Activated T-cell treated with anti-CD3 and anti-CD28 coated beads, Interleukin-2, amount 50 U/mL, for 4 hours (primary cell): ENCODE results near the gene SUB1. TPM values are rescaled to one million over a fixed set of nuclear protein-coding genes. Genes with fewer than 3 reads are reported as not detected.

Experiments used
- ATAC-seq, 2 donors: fragments of 200-7000 bp; cut with Tn5 transposase; one replicate each; pipeline ENCODE4 v1.10.0; 2021
- DNase-seq: peaks from one replicate; pipeline ENCODE4 v3.0.0-alpha.2; 2020
- H3K27me3 Mint-ChIP-seq: one replicate; pipeline ENCODE4 v1.8.0; 2021; ENCODE audit warnings: low read depth, mixed read lengths
- H3K36me3 Mint-ChIP-seq: one replicate; pipeline ENCODE4 v1.8.0; 2022; ENCODE audit warnings: mixed read lengths; ENCODE audit not compliant: insufficient read depth
- H3K4me1 Mint-ChIP-seq: one replicate; pipeline ENCODE4 v1.8.0; 2021; ENCODE audit warnings: low read depth, mixed read lengths
- H3K4me3 Mint-ChIP-seq: one replicate; pipeline ENCODE4 v1.8.0; 2021; ENCODE audit warnings: mild to moderate bottlenecking, moderate library complexity, mixed read lengths
- H3K9me3 Mint-ChIP-seq: one replicate; pipeline ENCODE4 v1.8.0; 2021; ENCODE audit warnings: mixed read lengths
- total RNA-seq, 3 donors: library from RNA; stranded (reverse); gene quantifications; one replicate each; pipeline ENCODE4 v1.2.1, GENCODE V29; 2021

The SUB1 gene
- total RNA-seq, 3 donors from 2014 or later, result 453 to 460 (median 459) TPM

DNA sequence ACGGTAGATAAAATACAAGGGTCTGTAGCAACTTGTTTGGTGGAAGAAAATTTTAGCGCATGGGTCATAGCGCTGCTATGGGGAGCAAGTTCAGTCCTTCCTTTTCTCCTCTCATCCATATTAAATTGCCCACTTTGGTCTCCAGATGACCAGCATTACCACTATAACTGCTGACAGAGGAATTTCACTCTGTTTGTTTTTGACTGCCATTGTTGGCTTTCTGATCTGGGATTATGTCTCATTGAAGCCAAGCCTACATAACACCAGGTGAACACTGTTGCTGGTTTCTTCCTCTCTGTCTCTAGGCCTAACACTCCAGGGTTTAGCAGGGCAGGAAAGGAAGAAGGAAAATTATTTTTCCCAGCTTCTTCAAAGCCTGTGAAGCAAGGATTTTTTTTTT lies 6.6 kb upstream of the SUB1 start:
- no peak overlapping the region for H3K4me3 Mint-ChIP-seq
- H3K4me1 Mint-ChIP-seq, result peaks cover 18% of the 10 kb centered on the region
- no peaks in the 10 kb centered on the region for H3K9me3 Mint-ChIP-seq
- DNase-seq, result no peak
- H3K36me3 Mint-ChIP-seq, result no peaks in the 10 kb centered on the region
- no peaks in the 10 kb centered on the region for H3K27me3 Mint-ChIP-seq
- no peak for ATAC-seq

DNA sequence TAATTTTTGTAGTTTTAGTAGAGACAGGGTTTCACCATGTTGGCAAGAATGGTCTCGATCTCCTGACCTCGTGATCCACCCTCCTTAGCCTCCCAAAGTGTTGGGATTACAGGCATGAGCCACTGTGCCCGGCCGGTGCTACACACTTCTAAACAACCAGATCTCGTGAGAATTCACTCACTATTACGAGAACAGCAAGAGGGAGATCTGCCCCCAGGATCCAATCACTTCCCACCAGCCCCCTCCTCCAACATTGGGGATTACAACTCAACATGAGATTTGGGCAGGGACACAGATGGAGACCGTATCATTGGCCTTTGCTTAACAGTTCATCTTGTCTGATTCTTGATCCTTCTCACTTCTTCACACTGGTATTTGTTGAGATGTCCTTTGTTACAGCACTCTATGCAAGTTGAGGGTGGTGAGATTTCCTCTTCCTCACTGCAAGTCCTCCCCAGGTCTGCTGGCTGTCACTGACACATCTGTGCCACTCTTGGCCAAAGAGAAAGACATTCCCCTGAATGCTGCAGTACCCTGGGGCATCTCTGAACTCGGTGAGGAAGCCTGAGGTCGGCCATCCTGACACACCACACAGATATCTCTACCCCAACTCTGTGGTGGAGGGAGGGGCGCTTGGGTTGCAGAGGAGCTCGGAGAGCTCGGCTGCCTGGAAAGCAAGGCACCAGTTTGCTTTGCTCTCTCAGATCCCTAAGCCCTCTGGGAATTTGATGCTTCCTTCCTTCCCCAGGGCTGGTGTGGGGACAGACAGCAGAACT lies 4.2 kb upstream of the SUB1 start:
- Mint-ChIP-seq H3K9me3 (no peaks in the 10 kb centered on the region), H3K4me1 (peaks cover 33% of the 10 kb centered on the region), H3K4me3 (no peak overlapping the region), H3K36me3 (no peaks in the 10 kb centered on the region), H3K27me3 (no peaks in the 10 kb centered on the region)
- DNase-seq (no peak), ATAC-seq (no peak)

DNA sequence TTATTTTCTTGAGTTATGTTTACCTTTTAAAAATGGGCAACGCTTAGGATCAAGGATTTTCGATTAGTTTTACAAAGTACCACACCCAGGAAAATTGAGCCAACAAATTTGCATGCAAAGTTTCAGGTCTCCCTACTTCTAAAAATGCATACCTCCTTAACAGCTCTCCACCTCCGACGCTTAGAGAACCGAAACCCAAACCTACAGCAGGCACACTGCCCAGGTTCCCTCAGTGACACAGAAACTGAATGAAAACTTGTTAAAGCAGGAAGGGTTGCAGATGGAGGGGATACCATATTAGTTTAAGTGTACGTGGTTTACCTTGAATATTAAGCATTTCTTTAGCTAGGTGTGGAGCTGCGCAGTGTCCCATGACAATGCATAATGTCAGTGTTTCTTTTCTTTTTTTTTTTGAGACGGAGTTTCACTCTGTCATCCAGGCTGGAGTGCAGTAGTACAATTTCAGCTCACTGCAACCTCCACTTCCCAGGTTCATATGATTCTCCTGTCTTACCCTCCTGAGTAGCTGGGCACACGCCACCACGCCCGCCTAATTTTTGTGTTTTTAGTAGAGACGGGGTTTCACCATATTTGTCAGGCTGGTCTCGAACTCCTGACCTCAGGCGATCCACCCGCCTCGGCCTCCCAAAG lies 1.6 kb upstream of the SUB1 start:
- DNase-seq, result no peak
- H3K4me1 Mint-ChIP-seq, result peaks cover 47% of the 10 kb centered on the region
- no peaks in the 10 kb centered on the region for H3K27me3 Mint-ChIP-seq
- peak overlapping the region; percentile 68 for H3K4me3 Mint-ChIP-seq
- H3K9me3 Mint-ChIP-seq, result no peaks in the 10 kb centered on the region
- peaks cover 4% of the 10 kb centered on the region for H3K36me3 Mint-ChIP-seq
- ATAC-seq, result no peak

DNA sequence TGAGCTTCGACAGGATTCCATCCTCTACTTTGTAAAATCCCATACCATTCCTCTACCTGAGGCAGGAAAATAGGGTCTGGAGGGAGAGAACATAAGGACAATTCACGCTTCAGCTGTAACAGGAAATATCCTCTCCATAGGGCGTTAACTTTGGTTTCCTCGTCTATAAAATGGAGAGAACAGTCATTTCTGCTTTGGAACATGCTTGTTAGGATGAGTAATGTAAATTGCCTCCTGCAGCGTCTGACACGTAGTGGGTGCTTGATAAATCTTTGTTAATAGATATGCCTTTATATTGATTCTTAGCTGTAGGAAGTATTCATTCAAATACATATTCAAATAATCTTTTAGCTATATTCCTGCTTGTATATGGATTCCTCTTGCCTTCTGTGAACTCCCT lies 711 bp upstream of the SUB1 start:
- Mint-ChIP-seq H3K27me3 (no peaks in the 10 kb centered on the region), H3K4me3 (peak overlapping the region; percentile 94), H3K9me3 (no peaks in the 10 kb centered on the region), H3K4me1 (peaks cover 53% of the 10 kb centered on the region), H3K36me3 (peaks cover 8% of the 10 kb centered on the region)
- no peak for DNase-seq
- ATAC-seq, result no peak

DNA sequence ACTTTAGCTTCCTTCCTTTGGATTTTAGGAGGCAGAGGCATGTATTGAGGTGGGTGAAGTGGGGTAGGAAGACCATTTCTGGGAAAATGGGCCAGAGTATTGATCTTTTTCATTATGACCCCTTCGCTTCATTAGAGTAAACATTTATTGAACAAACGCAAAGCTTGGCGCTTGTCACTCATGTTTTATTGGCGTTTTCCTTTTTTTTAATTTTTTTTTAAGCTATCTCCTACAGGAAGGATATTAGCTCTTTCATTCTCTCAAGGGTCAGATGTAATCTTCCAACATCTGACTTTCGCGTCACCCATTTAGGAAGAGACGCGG lies 273 bp upstream of the SUB1 start:
- Mint-ChIP-seq H3K4me1 (peaks cover 54% of the 10 kb centered on the region), H3K4me3 (peak overlapping the region; percentile 94), H3K9me3 (no peaks in the 10 kb centered on the region), H3K27me3 (no peaks in the 10 kb centered on the region), H3K36me3 (peaks cover 9% of the 10 kb centered on the region)
- ATAC-seq (no peak), DNase-seq (no peak)

DNA sequence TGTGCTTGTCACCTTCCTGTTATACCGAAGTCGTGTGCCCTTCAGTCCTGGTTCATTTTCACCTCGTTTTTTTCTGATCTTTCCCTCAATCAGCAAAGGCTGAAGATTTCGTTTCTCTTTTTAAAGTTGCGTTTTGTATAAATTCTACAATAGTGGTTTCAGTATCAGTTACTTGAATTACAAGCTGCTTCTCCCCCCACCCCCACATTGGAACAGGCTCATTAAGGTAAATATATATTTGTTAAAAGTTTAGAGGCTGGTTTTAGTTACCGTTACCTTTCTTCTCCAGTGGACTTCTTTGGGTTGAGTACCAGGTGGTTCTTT lies 881 bp downstream of the SUB1 start:
- peaks cover 13% of the 10 kb centered on the region for H3K36me3 Mint-ChIP-seq
- ATAC-seq (no peak), DNase-seq (no peak)
- peak overlapping the region; percentile 94 for H3K4me3 Mint-ChIP-seq
- no peaks in the 10 kb centered on the region for H3K9me3 Mint-ChIP-seq
- no peaks in the 10 kb centered on the region for H3K27me3 Mint-ChIP-seq
- H3K4me1 Mint-ChIP-seq, result peaks cover 57% of the 10 kb centered on the region

DNA sequence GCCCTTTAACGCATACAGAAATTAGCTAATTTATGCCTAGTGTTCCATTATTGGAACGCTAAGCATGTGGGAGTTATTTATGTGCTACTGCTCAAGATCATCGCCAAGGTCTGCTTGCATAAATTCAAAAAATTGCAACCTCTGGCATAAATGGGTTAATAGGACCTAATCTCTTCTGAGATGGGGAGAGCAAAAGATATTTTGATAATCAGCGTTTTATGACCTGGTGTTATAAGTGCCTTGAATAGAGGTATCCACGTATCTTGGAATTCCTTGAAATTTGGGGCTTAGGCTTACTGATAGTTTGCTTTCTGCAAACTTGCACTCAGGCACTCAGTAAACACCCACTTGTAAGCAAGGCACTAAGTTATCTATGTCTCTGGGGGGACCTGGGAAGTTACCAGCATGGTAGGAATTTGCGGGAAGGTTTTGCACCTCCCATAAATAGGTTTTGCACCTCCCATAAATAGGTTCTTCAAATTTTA lies 1.8 kb downstream of the SUB1 start:
- Mint-ChIP-seq H3K36me3 (peaks cover 19% of the 10 kb centered on the region), H3K4me3 (peak overlapping the region; percentile 94), H3K27me3 (no peaks in the 10 kb centered on the region), H3K4me1 (peaks cover 63% of the 10 kb centered on the region), H3K9me3 (no peaks in the 10 kb centered on the region)
- DNase-seq (no peak), ATAC-seq (no peak)

DNA sequence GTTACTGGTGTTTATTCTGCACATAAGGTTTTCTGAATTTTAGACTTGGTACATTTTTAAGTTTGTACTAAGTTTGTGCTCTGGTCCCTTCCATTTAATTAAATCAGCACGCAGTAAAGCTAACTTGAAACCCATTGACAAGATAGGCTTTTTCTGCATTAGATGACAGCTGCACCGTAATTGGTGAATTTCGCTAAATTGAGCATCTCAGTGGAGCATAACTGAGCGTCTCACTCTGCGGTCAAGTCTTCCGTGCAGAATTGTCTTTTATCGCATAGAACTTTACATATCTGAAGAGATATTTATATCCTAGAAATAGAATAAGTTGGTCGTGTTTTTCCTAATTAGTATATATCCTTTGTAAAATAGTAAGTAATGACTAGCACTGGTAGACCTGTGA lies 4.1 kb downstream of the SUB1 start:
- no peaks in the 10 kb centered on the region for H3K9me3 Mint-ChIP-seq
- peaks cover 34% of the 10 kb centered on the region for H3K36me3 Mint-ChIP-seq
- peaks cover 63% of the 10 kb centered on the region for H3K4me1 Mint-ChIP-seq
- ATAC-seq, result no peak
- DNase-seq, result no peak
- H3K4me3 Mint-ChIP-seq, result no peak overlapping the region
- H3K27me3 Mint-ChIP-seq, result no peaks in the 10 kb centered on the region

DNA sequence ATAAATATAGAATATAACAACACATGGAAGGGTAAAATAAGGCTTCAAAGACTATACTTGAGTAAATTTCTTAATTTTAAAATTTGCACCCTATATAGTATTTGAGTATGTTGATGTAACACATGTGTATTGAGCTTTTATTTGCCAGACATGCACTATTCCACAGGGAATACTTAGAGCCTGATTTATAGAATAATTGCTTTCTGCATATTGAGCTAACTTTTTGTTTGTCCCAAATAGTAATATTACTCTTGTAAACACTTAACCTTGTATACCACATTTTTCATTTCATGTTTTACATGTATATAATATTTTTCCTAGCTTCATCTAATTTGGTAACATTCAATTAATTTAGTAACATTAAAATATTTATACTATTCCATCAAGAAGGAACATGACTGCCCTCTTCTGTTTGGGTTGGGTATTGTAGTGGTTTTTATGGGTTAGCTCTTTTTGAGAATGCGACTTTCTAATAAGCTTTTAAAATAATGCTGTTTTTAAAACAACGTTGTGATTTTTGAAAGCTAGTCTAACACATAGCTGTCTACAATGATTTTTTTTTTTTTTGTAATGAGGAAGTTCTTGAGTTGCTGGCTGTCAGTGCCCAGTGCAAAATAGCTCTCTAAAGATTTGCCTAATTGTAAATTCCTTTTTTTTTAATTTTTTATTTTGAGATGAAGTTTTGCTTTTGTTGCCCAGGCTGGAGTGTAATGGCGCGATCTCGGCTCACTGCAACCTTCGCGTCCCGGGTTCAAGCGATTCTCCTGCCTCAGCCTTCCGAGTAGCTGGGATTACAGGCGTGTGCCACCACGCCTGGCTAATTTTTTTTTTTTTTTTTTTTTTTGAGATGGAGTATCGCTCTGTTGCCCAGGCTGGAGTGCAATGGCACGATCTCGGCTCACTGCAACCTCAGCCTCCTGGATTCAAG lies 4.8 kb downstream of the SUB1 start:
- Mint-ChIP-seq H3K27me3 (no peaks in the 10 kb centered on the region), H3K36me3 (peaks cover 34% of the 10 kb centered on the region), H3K4me1 (peaks cover 63% of the 10 kb centered on the region), H3K9me3 (no peaks in the 10 kb centered on the region), H3K4me3 (peak overlapping the region; percentile 42)
- DNase-seq (no peak), ATAC-seq (no peak)

DNA sequence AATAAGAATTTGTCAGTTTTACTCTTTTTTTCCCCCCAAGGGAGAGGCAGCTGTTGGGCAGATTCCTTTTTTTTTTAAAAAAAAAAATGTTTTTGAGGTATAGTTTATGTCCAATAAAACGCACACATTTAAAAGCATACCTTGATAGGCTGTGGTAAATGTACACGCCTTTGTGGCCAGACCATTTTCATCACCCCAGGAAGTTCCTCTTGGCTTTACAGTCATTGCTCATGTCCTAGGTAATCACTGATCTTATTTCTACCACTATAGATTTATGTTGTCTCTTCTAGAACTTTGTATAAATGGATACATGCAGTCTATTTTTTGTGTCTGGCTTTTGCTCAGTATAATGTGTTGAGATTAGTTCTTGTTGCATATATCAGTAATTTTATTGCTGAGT lies 9.8 kb downstream of the SUB1 start:
- ATAC-seq, result peak; percentile 40 to 44
- H3K36me3 Mint-ChIP-seq, result peaks cover 59% of the 10 kb centered on the region
- no peaks in the 10 kb centered on the region for H3K27me3 Mint-ChIP-seq
- peaks cover 79% of the 10 kb centered on the region for H3K4me1 Mint-ChIP-seq
- no peaks in the 10 kb centered on the region for H3K9me3 Mint-ChIP-seq
- DNase-seq, result no peak
- H3K4me3 Mint-ChIP-seq, result no peak overlapping the region

DNA sequence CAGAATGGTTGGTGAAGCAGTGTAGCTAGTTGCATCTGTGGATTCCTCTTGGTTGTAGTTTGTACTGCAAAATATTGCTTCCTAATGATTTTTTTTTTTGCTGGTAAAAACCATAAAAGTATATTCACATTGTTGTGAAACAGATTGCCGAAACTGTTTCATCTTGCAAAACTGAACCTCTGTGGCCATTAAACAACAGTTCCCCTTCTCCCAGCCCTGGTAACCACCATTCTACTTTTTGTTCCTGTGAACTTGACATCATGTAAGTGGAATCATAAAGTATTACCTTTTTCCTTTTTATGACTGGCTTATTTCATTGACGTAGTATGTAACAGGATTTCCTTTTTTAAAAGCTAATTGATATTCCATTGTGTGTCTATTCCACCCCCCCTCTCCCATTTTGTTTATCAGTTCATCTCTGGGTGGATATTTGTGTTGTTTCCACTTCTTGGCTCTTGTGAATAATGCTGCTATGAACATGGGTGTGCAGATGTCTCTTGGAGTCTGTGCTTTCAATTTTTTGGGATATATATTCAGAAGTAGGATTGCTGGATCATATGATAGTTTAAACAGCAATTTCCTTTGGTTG lies 11.8 kb downstream of the SUB1 start:
- DNase-seq (no peak), ATAC-seq (no peak)
- Mint-ChIP-seq H3K9me3 (no peaks in the 10 kb centered on the region), H3K27me3 (no peaks in the 10 kb centered on the region), H3K4me1 (peaks cover 76% of the 10 kb centered on the region), H3K36me3 (peaks cover 59% of the 10 kb centered on the region), H3K4me3 (peak overlapping the region; percentile 19)

DNA sequence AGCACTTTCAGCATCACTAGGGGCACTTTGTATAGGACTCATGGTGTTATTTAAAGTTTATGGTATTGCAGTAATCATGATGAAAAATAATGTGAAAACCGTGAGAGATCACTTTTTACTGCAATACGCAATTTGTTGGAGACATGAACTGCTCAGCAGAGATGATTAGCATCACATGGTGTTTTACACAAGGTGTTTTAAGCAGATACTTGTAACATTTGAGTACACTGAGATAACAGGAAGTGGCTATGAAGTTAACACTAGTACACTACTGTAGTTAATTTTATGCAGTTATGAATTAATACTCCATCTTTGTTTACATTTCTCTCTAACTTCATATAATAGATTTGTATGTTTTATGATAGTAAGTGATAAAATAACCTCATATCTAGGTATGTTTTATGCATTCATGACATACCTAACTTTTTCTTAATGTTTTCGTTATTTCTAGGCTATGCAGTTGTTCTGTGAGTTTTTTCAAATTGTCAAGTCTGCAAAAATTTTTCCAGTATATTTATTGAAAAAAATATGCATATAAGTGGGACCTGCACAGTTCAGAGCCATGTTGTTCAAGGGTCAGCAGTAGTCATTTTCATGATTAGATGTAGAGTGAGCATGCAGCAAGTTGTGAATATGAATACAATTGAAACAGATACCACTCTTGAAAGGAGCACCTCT lies 13.0 kb downstream of the SUB1 start:
- no peak for DNase-seq
- no peaks in the 10 kb centered on the region for H3K27me3 Mint-ChIP-seq
- ATAC-seq, result peak in 1 of 2 donors; percentile 30
- H3K9me3 Mint-ChIP-seq, result no peaks in the 10 kb centered on the region
- H3K4me1 Mint-ChIP-seq, result peaks cover 64% of the 10 kb centered on the region
- peaks cover 60% of the 10 kb centered on the region for H3K36me3 Mint-ChIP-seq
- H3K4me3 Mint-ChIP-seq, result no peak overlapping the region

DNA sequence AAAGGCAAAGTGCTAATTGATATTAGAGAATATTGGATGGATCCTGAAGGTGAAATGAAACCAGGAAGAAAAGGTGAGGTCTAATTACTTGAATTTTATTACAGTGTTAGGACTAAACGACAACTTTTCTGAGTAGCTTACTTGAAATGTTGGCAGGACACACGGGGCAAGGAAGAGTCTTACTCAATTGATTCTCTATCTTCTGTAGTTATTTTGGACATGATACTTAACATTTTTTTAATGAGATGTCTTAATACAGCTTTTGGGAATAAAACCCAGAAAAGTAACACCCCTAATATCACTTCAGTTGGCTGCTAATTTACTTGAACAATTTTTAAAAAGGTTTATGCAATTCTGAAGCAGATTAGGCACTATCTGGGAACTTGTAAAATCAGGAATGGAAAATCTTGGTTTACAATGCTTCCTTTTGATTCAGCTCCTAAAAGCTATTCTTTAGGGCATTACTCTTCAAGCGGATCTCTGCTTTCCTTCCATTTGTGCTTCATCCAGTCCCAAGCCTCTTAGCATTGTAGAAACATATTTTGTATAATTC lies 13.7 kb downstream of the SUB1 start:
- H3K4me1 Mint-ChIP-seq, result peaks cover 61% of the 10 kb centered on the region
- H3K27me3 Mint-ChIP-seq, result no peaks in the 10 kb centered on the region
- no peaks in the 10 kb centered on the region for H3K9me3 Mint-ChIP-seq
- DNase-seq (no peak), ATAC-seq (no peak)
- H3K4me3 Mint-ChIP-seq, result no peak overlapping the region
- peaks cover 60% of the 10 kb centered on the region for H3K36me3 Mint-ChIP-seq
